HCT116 (cell line): ENCODE measurements around the gene CAPZB.

Source experiments
- CEBPB ChIP-seq: IDR thresholded peaks from 2 replicates; pipeline ENCODE4 v1.6.1; 2012; ENCODE audit warnings: low read depth
- EGR1 ChIP-seq: IDR thresholded peaks from 2 replicates; pipeline ENCODE4 v1.6.1; 2012; ENCODE audit warnings: low read depth
- ELF1 ChIP-seq: IDR thresholded peaks from 2 replicates; pipeline ENCODE4 v1.6.1; 2012; ENCODE audit warnings: low read depth, borderline replicate concordance
- EZH2 ChIP-seq: fragments of 200-600 bp; sonication (generic); IDR thresholded peaks from 2 replicates; pipeline ENCODE4 v1.6.1; 2017; ENCODE audit warnings: antibody characterized with exemption, mixed run types
- EZH2phosphoT487 ChIP-seq: fragments of 200-600 bp; IDR thresholded peaks from 2 replicates; pipeline ENCODE4 v1.6.1; 2018; ENCODE audit warnings: antibody characterized with exemption, borderline replicate concordance
- POLR2A ChIP-seq: IDR thresholded peaks from 2 replicates; pipeline ENCODE4 v1.7.0; 2011; ENCODE audit warnings: borderline replicate concordance; ENCODE audit not compliant: insufficient read depth, insufficient read length; ENCODE audit errors: extremely low read depth
- SIN3A ChIP-seq: IDR thresholded peaks from 2 replicates; pipeline ENCODE4 v1.6.1; 2012; ENCODE audit warnings: low read depth
- YY1 ChIP-seq: IDR thresholded peaks from 2 replicates; pipeline ENCODE4 v1.6.1; 2011; ENCODE audit warnings: low read length, low read depth, moderate library complexity, mild to moderate bottlenecking; ENCODE audit not compliant: insufficient replicate concordance; ENCODE audit errors: extremely low read depth
- ZNF274 ChIP-seq: fragments of 200-500 bp; sonication (Bioruptor generic); IDR thresholded peaks from 2 replicates; pipeline ENCODE4 v1.6.1; 2014; ENCODE audit warnings: mild to moderate bottlenecking, low read depth, low read length, inconsistent platforms
- TF ChIP-seq, protein P1 (sequence below), 3 experiments: fragments of 200-600 bp in 1 of 3; sonication (generic) in 1 of 3; IDR thresholded peaks in 2 of 3; conservative IDR thresholded peaks in 1 of 3; 2 replicates each; pipeline ENCODE4 v1.5.1; 2012 to 2017; ENCODE audit warnings: low read depth in 2 of 3, low read length in 2 of 3, antibody characterized with exemption in 1 of 3, borderline replicate concordance in 1 of 3, control low read depth in 1 of 3, mild to moderate bottlenecking in 1 of 3, mixed read lengths in 1 of 3, mixed run types in 1 of 3, moderate library complexity in 1 of 3; ENCODE audit not compliant: insufficient read depth in 1 of 3
- TF ChIP-seq, protein P2 (sequence below): IDR thresholded peaks from 2 replicates; pipeline ENCODE4 v1.6.1; 2012; ENCODE audit warnings: low read depth

DNA sequence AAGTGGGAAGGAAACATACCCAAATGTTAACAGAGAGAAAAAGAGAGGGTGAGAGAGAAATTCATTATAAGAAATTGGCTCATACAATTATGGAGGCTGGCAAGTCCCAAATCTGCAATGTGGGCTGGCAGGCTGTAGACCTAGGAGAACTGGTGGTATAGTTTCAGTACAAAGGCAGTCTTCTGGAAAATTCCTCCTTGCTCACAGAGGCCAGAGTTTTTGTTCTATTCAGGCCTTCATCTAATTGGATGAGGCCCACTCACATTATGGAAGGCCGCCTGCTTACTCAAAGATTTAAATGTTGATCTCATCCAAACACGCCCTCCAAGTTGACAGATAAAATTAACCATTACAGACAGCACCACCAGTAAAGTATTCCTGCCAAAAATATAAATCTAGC, 36.1 kb upstream of the CAPZB start:
- TF ChIP-seq, protein P1, sequence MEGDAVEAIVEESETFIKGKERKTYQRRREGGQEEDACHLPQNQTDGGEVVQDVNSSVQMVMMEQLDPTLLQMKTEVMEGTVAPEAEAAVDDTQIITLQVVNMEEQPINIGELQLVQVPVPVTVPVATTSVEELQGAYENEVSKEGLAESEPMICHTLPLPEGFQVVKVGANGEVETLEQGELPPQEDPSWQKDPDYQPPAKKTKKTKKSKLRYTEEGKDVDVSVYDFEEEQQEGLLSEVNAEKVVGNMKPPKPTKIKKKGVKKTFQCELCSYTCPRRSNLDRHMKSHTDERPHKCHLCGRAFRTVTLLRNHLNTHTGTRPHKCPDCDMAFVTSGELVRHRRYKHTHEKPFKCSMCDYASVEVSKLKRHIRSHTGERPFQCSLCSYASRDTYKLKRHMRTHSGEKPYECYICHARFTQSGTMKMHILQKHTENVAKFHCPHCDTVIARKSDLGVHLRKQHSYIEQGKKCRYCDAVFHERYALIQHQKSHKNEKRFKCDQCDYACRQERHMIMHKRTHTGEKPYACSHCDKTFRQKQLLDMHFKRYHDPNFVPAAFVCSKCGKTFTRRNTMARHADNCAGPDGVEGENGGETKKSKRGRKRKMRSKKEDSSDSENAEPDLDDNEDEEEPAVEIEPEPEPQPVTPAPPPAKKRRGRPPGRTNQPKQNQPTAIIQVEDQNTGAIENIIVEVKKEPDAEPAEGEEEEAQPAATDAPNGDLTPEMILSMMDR (IDR thresholded peaks at IDR 0.05 in 2 of 3, conservative IDR thresholded peaks at IDR 0.05 in 1 of 3; ENCODE audit: borderline replicate concordance in 1 of 3, insufficient read depth in 1 of 3, low read depth in 2 of 3, low read length in 2 of 3): no peak
- TF ChIP-seq POLR2A (no peak), EZH2 (no peak), EGR1 (no peak), ELF1 (no peak), EZH2phosphoT487 (no peak), ZNF274 (no peak), CEBPB (no peak), SIN3A (no peak), YY1 (no peak)
- TF ChIP-seq, protein P2, sequence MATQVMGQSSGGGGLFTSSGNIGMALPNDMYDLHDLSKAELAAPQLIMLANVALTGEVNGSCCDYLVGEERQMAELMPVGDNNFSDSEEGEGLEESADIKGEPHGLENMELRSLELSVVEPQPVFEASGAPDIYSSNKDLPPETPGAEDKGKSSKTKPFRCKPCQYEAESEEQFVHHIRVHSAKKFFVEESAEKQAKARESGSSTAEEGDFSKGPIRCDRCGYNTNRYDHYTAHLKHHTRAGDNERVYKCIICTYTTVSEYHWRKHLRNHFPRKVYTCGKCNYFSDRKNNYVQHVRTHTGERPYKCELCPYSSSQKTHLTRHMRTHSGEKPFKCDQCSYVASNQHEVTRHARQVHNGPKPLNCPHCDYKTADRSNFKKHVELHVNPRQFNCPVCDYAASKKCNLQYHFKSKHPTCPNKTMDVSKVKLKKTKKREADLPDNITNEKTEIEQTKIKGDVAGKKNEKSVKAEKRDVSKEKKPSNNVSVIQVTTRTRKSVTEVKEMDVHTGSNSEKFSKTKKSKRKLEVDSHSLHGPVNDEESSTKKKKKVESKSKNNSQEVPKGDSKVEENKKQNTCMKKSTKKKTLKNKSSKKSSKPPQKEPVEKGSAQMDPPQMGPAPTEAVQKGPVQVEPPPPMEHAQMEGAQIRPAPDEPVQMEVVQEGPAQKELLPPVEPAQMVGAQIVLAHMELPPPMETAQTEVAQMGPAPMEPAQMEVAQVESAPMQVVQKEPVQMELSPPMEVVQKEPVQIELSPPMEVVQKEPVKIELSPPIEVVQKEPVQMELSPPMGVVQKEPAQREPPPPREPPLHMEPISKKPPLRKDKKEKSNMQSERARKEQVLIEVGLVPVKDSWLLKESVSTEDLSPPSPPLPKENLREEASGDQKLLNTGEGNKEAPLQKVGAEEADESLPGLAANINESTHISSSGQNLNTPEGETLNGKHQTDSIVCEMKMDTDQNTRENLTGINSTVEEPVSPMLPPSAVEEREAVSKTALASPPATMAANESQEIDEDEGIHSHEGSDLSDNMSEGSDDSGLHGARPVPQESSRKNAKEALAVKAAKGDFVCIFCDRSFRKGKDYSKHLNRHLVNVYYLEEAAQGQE: no peak
